GM12892 (cell line): ENCODE measurements around the gene SLC41A3.

Source experiments
- DNase-seq: peaks from one replicate; pipeline ENCODE4 v3.0.0; 2011; ENCODE audit not compliant: insufficient read length
- FAIRE-seq: peaks from 2 replicates; lab custom pipeline; 2011; peaks lifted over from hg19 to GRCh38; lab: Jason Lieb, UNC
- POLR2A ChIP-seq: IDR thresholded peaks from 2 replicates; pipeline ENCODE4 v1.6.1; 2011; ENCODE audit warnings: low read depth, low read length, control low read depth
- POLR2AphosphoS5 ChIP-seq: IDR thresholded peaks from 2 replicates; pipeline ENCODE4 v1.6.1; 2011; ENCODE audit warnings: low read depth, low read length, control low read depth
- TAF1 ChIP-seq: IDR thresholded peaks from 2 replicates; pipeline ENCODE4 v1.6.1; 2011; ENCODE audit warnings: low read depth, mild to moderate bottlenecking, control low read depth, low read length, borderline replicate concordance

Gene SLC41A3

GRCh38 chr3:126035362-126036050, 48.4 kb downstream of the SLC41A3 start:
- FAIRE-seq = no peak
- TF ChIP-seq TAF1 (no peak), POLR2A (no peak), POLR2AphosphoS5 (no peak)

DNA sequence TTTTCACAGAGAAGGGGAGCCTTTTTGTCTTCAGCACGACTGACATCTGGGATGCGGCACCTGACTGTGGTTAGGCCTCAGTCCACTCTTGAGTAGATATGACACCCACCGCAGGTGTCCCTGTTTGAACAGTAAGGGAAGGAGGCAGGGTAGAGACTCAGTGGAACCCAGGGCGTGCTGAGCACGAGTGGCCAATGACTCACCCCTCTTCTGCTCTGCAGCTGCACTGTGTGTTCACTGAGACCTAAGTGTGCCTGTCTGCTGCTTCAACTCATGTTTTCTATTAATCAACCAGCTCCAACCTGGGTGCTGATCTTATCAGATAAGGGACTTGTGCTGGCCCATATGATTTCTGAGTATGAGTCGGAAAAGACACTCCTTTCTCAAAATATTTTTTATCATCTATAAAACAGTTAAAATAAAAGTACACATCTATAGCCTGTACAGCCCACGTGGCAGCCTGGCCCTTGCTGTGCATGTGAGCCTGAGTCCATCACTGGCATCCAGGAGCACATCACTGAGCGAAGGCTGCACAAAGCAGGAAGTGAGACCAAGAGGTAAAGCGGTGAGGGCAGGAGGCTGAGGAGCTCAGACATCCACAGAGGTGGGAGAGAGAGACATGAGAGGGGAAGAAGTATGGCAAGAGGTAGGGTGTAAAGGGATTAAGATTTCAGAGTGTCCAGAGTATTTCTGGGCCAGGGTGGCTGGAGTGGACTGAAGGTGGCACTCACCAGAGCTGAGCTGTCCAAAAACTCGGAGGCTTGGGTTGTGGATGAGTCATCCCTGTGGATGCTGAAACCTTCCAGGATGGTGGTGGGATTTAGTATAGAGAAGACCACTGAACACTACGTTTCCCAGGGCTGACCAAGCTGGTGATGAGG, 49.2 kb downstream of the SLC41A3 start:
- no peak for DNase-seq
- TF ChIP-seq POLR2AphosphoS5 (no peak), TAF1 (no peak)
- no peak for FAIRE-seq

More at GRCh38 chr3:126035362-126036050, 48.4 kb downstream of the SLC41A3 start:
- no peak for DNase-seq

- FAIRE-seq (no peak), DNase-seq (no peak)
- TF ChIP-seq POLR2AphosphoS5 = no peak
- TF ChIP-seq TAF1 = no peak
- no peak for TF ChIP-seq POLR2A
Observed at GRCh38 chr3:126033765-126034164, 50.2 kb downstream of the SLC41A3 start.

DNA sequence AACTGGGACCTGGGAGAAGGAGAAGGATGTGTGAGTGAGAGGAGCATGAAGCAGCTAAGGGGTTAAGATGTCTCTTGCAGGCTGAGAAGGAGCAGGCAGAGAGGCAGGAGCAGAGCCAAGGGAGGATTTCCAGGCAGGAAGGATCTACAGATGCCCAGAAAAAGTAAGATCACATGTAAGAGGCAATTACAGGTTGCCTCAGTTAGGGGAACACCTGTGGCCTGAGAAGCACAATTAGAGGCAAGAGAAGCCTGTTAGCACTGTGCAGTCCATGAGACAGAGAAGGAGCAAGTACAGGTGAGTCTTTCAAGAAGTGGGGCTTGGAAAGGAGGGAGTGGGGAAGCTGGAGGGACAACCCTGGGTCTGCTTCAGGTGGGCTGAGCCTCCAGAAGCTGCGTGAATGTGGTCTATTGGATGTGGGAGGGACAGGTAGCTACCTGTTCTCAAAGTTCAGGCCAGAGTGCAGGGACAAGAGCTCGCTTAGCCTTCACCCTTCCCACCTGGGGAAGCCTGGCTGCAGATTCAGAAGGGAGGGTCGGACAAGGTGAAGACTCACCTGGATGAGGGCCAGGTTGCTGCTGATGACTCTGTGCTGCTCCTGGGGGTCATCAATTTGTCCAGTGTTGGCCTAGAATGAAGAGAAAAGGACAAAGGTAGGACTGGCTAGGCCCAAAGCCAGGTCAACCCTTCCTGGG, 50.7 kb downstream of the SLC41A3 start:
- FAIRE-seq (no peak), DNase-seq (no peak)
- TF ChIP-seq TAF1 (no peak), POLR2A (no peak), POLR2AphosphoS5 (no peak)

DNA sequence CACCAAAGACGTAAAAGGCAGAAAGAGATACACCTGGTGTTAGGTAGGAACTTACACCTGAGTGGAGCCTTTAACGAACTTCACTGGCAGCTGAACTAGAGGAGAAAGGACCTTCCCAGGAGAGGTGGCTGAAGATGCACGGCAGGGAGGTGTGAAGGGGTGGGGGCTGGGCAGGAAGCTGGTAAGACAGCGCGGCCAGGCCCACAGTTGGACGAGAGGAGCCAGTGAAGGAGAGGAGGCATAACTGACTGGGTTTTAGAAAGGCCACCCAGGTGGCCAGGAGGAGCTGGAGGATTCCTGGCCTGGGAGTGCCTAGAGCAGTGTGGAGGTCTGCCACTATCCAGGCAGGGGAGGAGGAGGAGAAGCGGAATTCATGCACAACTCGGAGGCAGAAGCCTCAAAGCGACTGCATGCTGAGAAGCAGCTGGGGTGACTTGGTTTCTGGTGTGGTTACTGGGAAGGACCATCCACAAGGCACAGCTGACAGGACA, 51.9 kb downstream of the SLC41A3 start:
- DNase-seq (no peak), FAIRE-seq (no peak)
- TF ChIP-seq POLR2AphosphoS5 = no peak
- no peak for TF ChIP-seq TAF1
- TF ChIP-seq POLR2A = no peak

DNA sequence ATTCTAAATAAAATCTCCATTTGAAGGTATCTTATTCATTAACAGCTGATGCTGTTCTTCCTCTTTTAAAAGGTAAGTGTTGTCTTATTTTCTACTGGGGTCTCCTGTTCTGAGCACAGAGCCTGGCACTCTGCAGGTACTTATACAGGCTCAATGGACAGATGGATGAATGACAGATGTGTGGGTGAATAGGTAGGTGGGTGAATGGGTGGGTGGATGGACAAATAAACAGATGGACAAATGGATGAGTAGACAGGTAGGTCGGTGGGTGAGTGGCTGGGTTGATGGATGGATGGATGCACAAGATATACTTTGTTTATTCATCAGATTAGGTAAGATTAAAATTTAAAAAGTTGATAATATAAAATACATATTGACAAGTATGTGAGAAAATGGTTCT, 53.5 kb downstream of the SLC41A3 start:
- FAIRE-seq = no peak
- TF ChIP-seq TAF1 (no peak), POLR2AphosphoS5 (no peak), POLR2A (no peak)
- DNase-seq = no peak

DNA sequence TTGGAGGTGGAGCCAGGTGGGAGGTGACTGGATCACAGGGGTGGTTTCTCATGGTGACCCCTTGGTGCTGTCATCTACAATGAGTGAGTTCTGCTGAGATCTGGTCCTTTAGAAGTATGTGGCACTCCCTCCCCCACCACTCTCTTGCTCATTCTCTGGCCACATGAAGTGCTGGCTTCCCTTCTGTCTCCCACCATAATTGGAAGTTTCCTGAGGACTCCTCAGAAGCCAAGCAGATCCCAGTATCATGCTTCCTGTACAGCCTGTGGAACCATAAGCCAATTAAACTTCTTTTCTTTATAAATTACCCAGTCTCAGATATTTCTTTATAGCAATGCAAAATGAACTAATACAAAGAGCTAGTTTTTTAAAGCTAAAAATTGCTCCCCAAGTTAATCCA, 54.7 kb downstream of the SLC41A3 start:
- DNase-seq = no peak
- FAIRE-seq = no peak
- TF ChIP-seq POLR2AphosphoS5 (no peak), POLR2A (no peak), TAF1 (no peak)

- no peak for FAIRE-seq
Observed at GRCh38 chr3:126028096-126028495, 55.8 kb downstream of the SLC41A3 start.

GRCh38 chr3:126026761-126027160, 57.2 kb downstream of the SLC41A3 start:
- FAIRE-seq = no peak
- TF ChIP-seq POLR2AphosphoS5 (no peak), TAF1 (no peak), POLR2A (no peak)
- DNase-seq = no peak

More at GRCh38 chr3:126028096-126028495, 55.8 kb downstream of the SLC41A3 start:
- no peak for TF ChIP-seq POLR2AphosphoS5
- TF ChIP-seq TAF1 = no peak
- TF ChIP-seq POLR2A = no peak
- no peak for DNase-seq

DNA sequence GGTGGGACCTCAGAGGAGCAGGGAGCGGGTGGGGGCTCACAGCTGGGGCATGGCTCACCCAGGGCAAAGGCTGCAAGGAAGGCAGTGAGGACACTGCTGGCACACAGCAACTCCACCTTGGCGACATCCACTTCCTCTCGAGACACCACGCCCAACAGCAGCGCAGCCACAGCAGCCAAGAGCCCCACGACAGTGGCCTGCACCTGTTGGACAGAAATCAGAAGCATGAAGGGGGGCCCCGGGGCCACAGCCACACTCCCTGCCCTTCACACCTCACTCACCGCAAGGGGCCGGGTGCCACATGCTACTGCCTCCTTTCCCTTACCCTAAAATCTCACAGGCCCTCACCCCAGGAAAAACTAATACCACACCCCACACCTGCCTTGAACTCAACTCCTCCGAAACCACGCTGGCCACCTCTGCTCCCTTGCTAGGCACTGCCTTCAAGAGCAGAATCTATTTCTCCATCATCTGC, 57.6 kb downstream of the SLC41A3 start:
- DNase-seq (no peak), FAIRE-seq (no peak)
- TF ChIP-seq TAF1 = no peak
- TF ChIP-seq POLR2A = no peak
- TF ChIP-seq POLR2AphosphoS5 = no peak

DNA sequence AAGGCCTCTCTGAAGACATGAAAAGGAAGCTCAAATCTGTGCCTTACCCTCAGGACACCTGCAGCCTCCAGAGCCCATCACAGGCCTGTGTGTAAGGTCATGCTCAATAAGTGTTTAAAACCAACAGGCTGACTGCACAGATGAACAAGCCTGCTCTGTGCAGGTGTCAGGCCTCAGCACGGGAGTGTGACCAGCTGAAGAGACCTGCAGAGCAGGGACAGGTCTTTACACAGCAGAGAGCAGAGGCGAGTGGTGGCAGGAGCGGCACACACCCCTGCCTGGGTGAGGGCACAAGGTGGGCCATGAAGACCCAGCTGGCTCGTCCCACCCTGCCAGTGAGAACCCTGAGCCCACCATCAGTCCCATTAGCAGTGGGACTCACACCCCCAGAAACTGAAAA, 58.1 kb downstream of the SLC41A3 start:
- TF ChIP-seq POLR2AphosphoS5 = no peak
- TF ChIP-seq POLR2A = no peak
- no peak for TF ChIP-seq TAF1
- FAIRE-seq (no peak), DNase-seq (no peak)
